GM21367 (cell line): ENCODE results near the gene RPL13.

Source experiments
- ATAC-seq: cut with Tn5 transposase; IDR thresholded peaks from one replicate; pipeline ENCODE4 v1.9.1; 2021; ENCODE audit not compliant: unreplicated experiment

RPL13 gene

DNA sequence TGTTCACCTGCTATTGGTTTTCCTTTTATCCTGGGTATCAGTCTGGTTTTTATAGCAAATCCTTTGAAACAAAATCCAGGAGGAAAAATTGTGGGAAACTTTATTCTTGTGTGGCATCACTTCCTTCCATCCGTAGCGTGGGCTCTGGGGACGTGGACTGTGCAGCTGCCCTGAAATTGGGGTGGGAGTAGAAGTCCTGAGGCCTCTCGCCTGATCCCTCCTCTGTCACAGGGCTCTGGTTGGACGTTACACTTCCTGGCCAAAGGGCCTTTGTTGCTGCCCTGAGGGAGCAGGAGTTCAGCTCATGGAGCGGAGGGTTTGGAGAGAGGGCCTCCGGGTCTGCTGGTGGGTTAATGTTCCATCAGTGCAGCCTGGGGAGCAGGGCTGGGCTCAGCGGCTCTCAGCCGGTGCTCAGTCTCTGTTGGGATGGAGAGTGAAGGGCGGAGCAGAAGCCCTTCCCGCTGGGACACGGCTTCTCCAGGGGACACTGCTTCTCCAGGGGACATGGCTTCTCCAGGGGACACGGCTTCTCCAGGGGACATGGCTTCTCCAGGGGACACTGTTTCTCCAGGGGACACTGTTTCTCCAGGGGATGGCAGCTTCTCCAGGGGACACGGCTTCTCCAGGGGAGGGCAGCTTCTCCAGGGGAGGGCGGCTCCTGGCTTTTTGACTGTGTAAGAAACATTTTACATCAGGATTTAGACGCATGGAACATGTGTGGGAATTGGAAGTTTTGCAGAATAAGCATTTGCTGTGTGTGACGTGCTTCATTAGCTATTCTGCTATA lies 15.2 kb upstream of the RPL13 start:
- ATAC-seq, result no peak

DNA sequence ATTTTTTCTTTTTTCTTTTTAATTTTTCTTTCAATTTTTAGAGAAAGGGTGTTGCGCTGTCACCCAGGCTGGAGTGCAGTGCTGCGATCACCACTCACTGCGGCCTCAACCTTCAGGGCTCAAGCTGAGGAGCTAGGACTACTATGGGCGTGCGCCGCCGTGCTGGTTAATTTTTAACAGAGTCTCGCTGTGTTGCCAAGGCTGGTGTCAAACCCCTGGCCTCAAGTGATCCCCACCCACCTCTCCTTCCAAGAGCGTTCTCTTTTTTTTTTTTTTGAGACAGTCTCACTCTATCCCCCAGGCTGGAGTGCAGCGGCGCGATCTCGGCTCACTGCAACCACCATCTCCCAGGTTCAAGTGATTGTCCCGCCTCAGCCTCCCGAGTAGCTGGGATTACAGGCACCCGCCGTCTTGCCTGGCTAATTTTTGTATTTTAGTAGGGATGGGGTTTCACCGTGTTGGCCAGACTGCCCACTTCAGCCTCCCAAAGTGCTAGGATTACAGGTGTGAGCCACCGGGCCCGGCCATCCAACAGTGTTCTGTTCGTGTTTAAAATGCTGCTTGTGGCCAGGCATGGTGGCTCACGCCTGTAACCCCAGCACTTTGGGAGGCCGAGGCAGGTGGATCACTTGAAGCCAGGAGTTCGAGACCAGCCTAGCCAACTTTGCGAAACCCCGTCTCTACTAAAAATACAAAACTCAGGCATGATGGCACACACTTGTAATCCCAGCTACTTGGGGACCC lies 14.5 kb upstream of the RPL13 start:
- no peak for ATAC-seq

DNA sequence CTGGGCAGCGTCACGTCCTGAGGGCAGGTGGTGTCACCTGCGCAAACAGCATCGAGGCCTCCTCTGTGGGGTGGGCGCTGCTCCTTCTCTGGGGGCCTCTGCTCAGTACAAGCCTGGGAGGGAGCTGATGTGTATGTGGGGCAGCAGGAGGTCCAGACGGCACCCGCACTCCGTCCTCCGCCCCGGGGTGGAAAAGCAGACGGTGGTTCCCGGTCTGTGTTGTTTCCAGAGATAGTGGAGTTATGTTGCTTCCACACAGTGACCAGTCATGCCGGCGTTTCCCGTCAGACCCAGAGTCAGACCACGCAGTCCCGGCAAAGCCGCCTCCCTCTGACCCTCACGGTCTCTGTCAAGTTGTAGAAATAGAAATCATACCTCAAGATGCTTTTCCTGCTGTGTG lies 13.7 kb upstream of the RPL13 start:
- ATAC-seq, result no peak

DNA sequence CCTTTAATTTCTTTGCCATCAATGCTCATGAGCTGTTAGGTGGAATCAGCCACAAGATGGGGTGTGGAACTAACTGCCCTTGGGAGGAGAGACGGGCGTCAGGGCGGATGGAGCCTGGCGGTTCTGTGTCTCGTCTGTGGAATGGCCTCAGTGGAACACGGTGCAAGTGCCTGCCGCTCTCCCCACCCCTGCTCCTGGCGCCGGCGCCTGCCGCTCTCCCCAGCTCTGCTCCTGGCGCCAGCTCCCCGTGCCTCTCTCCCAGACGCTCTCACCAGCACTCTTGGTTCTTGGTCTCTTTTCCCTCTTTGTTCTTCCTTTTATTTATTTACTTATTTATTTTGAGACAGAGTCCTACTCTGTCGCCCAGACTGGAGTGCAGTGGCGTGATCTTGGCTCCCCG lies 13.2 kb upstream of the RPL13 start:
- ATAC-seq, result no peak

DNA sequence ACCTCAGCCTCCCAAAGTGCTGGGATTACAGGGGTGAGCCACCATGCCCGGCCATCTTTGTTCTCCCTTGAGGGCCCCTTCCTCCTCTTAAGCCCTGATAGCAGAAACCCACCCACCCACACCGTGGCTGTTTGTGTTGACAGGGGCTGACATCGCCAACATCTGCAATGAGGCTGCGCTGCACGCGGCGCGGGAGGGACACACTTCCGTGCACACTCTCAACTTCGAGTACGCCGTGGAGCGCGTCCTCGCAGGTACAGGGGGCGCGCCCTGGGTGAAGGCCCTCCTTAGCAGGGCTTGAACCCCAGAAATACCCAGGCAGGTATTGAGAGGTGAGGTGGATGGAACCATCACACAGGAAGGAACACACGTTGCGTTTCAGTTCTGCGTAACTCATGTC lies 12.6 kb upstream of the RPL13 start:
- no peak for ATAC-seq

DNA sequence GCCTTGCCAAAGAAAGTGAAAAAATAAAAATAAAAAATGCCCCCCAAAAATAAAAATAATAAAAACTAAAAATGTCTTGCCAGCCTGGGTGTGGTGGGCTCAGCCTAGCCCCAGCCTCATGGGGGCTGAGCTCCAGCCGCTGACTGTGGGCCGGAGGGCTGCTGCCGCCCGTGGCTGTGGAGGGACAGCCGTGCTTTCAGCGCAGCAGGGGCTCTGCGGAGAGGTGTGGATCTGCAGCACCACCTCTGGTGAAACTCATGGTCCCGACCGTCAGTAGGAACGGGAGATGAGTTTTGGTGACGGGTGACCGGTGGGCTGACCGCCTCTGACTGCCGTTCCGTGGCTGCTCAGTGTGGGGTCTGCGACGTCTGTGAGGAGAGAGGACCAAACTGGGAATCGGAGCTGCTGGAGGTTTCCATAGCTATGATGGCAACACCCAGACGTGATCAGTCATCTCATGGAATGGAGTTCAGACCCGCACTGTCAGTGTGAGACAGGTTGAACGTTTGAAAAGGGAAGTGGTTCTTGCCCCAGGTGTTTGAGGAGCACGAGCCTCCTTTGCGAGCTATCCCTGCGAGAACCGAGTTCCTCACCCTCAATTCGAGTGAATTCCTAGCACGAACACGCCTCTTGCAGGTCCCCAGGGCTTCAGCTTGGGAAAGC lies 12.0 kb upstream of the RPL13 start:
- ATAC-seq, result no peak

DNA sequence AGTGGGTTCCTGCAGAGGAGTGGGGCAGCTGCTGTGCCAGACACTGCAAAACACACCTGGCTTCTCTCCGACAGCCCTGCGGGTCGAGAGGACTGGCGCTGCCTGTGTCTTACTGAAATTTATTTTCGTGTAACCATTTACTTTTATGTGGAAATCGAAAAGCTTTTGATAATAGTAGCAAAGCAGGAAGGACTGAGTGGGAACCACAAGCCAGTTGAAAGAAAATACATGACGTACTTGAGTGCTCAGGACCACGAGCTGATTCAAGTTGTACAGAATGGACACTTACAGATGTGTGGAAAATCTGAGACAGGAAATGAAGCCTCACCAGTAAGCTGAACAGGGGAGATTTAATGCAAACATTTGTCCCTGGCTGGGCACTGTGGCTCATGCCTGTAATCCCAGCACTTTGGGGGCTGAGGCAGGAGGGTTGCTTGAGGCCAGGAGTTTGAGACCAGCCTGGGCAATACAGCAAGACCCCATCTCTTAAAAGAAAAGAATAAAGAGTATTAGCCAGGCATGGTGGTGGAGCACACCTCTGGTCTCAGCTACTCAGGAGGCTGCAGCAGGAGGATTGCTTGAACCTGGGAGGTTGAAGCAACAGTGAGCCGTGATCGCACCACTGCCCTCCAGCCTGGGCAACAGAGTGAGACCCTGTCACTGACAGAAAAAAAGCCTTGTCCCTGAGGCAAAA lies 11.3 kb upstream of the RPL13 start:
- ATAC-seq, result no peak

DNA sequence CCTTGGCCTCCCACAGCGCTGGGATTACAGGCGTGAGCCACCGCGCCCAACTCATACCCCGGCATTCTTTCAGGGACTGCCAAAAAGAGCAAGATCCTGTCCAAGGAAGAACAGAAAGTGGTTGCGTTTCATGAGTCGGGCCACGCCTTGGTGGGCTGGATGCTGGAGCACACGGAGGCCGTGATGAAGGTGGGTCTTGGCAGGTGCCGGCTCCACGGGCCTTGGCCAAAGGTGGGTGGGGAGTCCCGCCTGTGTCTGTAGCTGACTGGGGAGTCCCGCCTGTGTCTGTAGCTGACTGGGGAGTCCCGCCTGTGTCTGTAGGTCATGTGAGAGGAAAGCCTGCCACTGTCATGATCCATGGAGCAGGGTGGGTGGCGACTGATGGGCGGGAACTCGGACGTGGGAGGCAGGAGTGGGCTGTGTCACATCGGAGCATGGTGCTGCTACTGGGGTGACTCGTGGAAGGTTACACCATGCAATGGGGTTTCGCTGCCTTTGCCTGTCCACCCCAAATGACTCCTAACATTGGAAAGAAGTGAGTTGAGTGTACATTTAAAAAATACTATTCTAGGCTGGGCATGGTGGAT lies 10.0 kb upstream of the RPL13 start:
- no peak for ATAC-seq

DNA sequence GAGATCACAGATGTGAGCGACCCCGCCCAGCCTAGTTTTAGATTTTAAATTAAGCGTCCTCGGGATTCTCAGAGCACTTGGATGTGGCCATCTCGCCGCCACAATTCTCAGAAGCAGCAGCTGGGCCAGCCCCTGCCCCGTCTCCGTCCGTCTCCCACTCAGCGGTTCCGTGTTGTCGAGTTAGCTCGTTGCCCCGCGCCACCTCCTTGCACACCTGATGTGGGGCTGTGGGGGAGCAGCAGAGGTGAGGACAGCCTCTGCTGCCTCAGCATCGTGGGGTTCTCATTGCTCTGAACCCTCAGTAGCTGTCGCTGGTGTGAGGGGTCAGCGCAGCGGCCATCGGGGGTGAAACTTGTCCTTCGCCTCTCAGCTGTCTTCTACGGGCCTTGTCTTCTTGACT lies 8.2 kb upstream of the RPL13 start:
- no peak for ATAC-seq

DNA sequence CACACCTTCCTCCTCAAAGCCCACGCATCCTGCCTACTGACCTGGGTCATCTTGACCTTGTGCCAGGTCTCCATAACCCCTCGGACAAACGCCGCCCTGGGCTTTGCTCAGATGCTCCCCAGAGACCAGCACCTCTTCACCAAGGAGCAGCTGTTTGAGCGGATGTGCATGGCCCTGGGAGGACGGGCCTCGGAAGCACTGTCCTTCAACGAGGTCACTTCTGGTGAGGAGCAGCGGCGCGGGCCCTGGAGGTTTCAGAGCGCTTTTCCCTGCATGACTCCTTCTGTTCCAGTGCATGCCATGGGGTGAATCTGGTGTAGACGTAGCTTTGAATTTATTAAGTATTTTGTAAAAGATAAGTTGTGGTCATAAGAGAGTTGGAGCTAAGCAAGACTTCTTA lies 7.6 kb upstream of the RPL13 start:
- ATAC-seq, result no peak

DNA sequence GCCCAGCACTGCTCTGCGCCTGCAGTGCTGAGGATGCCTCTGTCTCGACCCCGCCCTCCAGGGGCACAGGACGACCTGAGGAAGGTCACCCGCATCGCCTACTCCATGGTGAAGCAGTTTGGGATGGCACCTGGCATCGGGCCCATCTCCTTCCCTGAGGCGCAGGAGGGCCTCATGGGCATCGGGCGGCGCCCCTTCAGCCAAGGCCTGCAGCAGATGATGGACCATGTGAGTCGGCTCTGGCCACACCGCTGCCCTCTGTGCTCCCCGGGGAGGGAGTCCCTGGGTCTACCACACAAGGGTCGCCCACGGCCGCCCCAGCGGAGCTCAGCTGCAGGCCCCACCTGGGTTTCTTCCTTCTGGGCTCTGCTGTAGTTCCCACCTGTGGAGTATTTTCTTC lies 6.7 kb upstream of the RPL13 start:
- no peak for ATAC-seq

DNA sequence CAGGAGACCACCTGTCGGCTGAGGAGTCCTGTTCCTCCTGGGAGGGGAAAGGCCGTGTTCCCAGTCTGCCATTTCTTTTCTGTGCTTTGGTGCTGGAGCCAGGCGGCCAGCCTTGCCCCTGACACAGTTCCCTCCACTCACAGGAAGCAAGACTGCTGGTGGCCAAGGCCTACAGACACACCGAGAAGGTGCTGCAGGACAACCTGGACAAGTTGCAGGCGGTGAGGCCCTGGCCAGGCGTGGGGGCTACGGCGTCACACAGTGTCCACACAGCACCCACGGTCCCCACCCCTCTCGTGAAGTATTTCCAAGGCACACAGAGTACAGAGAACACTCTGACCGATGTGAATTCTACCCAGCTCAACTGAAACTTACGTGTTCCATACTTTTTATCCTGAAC lies 6.1 kb upstream of the RPL13 start:
- ATAC-seq, result no peak

DNA sequence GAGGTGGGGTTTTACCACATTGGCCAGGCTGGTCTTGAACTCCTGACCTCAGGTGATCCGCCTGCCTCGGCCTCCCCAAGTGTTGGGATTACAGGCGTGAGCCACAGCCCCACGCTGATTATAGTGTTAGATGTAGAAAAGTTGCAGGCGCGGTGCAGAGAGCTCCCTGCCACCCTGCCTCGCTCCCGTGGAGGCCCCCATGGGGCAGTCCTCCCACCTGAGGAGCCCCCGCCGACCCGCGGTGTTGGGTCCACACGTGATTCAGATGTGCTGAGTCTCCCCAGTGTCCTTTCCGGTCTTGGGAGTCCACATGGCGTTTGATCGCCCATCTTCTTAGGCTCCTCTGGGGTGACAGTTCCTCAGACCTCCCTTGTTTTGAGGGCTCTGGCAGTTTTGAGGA lies 5.2 kb upstream of the RPL13 start:
- ATAC-seq, result no peak

DNA sequence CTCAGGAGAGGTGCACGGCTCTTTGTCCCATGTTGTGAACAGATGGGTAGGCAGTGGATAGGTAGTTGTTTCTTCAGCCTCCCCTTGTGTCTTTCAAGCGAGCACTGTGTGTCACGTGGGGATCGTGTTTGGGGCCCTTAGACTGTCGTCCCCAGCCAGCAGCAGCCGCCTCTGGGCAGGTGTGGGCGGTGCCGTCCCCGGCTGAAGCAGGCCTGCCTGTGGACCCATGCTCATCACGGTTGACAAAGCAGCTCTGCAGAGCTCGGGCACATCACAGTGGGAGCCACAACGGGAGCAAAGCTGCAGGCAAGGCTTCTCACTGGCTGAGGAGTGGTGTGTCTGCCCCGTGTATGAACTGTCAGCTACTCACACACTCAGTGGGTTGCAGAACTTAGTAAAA lies 4.7 kb upstream of the RPL13 start:
- ATAC-seq, result no peak

DNA sequence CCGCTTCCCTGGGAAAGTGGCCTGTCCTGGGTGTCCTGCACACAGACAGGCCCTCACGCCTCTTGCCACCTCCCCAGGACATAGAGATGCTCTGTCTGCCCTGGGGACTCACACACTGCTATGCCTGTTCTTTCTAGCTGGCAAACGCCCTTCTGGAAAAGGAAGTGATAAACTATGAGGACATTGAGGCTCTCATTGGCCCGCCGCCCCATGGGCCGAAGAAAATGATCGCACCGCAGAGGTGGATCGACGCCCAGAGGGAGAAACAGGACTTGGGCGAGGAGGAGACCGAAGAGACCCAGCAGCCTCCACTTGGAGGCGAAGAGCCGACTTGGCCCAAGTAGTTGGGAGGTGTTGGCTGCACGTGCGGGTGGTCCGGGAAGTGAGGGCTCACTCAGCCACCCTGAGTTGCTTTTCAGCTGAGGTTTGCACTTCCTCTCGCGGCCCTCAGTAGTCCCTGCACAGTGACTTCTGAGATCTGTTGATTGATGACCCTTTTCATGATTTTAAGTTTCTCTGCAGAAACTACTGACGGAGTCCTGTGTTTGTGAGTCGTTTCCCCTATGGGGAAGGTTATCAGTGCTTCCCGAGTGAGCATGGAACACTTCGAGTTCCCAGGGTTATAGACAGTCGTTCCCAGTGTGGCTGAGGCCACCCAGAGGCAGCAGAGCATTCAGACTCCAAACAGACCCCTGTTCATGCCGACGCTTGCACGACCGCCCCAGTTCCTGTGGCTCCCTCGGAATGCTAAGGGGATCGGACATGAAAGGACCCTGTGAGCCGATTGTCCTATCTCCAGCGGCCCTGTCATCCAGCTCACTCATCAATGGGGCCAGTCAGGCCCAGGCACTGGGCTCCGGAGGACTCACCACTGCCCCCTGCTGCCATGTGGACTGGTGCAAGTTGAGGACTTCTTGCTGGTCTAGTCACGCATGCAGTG lies 3.5 kb upstream of the RPL13 start:
- no peak for ATAC-seq

DNA sequence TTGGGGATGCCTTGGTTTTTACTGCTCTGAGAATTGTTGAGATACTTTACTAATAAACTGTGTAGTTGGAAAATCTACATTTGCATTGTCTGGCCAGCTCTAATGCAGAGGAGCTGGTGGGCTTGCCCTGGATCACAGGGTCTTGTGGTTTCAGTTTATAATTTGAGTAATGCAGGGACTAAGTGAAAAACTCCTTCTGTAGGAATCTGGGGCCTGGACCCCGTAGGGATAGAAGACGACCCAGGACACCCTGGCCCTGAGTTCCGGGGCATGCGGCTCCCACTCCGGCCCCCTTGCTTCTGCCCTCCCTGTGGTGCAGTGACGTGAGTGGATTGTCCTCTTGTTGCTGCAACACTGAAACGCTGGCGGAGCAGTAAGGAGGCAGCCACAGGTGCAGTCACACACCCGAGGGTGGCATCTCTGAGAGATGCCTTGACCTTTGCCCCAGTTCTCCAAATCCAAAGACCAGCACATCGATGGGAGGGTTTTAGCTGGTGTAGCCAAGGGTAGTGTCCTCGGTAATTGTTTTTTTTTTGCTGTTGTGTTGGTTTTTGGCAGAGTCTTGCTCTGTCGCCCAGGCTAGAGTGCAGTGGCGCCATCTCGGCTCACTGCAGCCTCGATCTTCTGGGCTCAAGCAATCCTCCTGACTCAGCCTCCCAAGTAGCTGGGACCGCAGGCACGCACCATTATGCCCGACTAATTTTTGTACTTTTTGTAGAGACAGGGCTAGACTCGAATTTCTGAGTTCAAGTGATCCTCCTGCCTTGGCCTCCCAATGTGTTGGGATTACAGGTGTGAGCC lies 2.6 kb upstream of the RPL13 start:
- ATAC-seq, result no peak

DNA sequence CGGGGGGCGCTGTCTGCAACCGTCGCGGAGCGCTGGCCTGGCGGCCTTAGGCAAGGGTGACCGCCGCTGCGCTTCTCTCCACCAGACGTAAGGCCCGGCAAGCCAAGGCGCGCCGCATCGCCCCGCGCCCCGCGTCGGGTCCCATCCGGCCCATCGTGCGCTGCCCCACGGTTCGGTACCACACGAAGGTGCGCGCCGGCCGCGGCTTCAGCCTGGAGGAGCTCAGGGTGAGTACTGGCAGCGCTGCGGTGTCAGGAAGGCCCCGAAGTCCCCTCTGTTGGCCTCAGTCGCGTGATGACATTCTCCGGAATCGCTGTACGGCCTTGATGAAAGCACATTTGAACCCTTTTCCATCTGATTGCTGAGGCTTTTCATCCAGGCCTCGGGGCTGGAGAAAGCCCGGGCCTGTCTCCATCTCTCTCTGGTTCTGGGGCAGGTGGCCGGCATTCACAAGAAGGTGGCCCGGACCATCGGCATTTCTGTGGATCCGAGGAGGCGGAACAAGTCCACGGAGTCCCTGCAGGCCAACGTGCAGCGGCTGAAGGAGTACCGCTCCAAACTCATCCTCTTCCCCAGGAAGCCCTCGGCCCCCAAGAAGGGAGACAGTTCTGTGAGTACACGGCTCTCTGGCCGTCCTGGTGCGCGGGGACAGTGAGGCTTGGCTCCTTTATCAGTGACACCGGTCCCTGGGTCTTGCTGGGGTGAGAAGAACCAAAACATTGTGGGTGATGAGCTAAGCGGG lies 831 bp downstream of the RPL13 start:
- ATAC-seq, result no peak

DNA sequence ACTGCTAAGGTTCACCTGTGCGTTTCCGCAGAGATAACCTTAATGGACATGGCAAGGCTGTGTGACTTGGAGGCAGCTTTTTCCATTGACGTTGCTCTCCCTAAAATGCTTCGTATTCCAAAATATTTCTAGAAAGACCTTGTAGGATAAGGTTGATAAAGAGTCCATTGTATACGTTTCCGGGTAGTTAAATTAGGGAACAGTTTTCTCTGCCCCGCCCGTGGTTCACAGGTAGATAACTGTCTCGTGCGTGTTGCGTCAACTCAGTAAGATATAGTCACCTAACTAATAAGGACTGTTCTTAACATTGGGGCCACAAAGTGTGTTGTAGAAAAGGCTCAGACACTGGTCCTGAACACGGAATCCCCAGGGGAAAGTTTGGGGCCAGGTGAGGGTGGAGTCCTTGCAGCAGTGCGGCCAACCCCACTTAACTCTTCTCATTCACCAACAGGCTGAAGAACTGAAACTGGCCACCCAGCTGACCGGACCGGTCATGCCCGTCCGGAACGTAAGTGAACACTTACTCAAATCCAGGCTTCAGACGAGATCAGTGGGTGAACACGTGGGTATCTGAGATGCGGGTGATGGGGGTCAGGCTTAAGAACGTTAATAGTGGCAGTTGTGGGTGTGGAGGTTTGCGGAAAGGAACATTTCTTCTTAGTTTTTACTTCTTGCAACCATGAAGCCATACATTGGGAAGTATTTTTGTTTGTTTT lies 1.6 kb downstream of the RPL13 start:
- no peak for ATAC-seq
